NB4 (cell line): ENCODE measurements around the gene CCNL1.

Experiments
- MYC ChIP-seq: IDR thresholded peaks from 2 replicates; pipeline ENCODE4 v1.6.1; 2011; ENCODE audit warnings: low read depth, low read length
- POLR2A ChIP-seq: IDR thresholded peaks from 2 replicates; pipeline ENCODE4 v1.6.1; 2011; ENCODE audit warnings: mild to moderate bottlenecking; ENCODE audit not compliant: insufficient read length; ENCODE audit errors: extremely low read depth
- TF ChIP-seq, protein P1 (sequence below): IDR thresholded peaks from one replicate; pipeline ENCODE4 v1.5.1; 2012; ENCODE audit warnings: low read depth, low read length

- TF ChIP-seq, protein P1, sequence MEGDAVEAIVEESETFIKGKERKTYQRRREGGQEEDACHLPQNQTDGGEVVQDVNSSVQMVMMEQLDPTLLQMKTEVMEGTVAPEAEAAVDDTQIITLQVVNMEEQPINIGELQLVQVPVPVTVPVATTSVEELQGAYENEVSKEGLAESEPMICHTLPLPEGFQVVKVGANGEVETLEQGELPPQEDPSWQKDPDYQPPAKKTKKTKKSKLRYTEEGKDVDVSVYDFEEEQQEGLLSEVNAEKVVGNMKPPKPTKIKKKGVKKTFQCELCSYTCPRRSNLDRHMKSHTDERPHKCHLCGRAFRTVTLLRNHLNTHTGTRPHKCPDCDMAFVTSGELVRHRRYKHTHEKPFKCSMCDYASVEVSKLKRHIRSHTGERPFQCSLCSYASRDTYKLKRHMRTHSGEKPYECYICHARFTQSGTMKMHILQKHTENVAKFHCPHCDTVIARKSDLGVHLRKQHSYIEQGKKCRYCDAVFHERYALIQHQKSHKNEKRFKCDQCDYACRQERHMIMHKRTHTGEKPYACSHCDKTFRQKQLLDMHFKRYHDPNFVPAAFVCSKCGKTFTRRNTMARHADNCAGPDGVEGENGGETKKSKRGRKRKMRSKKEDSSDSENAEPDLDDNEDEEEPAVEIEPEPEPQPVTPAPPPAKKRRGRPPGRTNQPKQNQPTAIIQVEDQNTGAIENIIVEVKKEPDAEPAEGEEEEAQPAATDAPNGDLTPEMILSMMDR: no peak
- TF ChIP-seq POLR2A: no peak
- TF ChIP-seq MYC: no peak
These were observed 58.5 kb downstream of the CCNL1 start for GRCh38 chr3:157101486-157101885.
